Trophoblast cell (in vitro differentiated cells and primary cell): ENCODE data around the gene MACROH2A1.

Source experiments
- DNase-seq, 2 donors: peaks; one replicate each; pipeline ENCODE4 v3.0.0-alpha.2; 2016
- H2AFZ ChIP-seq: 2 replicates; pipeline ENCODE4 v1.6.1; 2013; ENCODE audit warnings: low read length, moderate library complexity, mild to moderate bottlenecking; ENCODE audit not compliant: insufficient read depth, poor library complexity
- H2AK5ac ChIP-seq: 2 replicates; pipeline ENCODE4 v1.6.1; 2013; ENCODE audit warnings: mild to moderate bottlenecking, low read length
- H2BK120ac ChIP-seq: 2 replicates; pipeline ENCODE4 v1.6.1; 2013; ENCODE audit warnings: low read length, mild to moderate bottlenecking, moderate library complexity; ENCODE audit not compliant: insufficient read depth, poor library complexity
- H2BK12ac ChIP-seq: 2 replicates; pipeline ENCODE4 v1.6.1; 2013; ENCODE audit warnings: mild to moderate bottlenecking, low read length, moderate library complexity
- H2BK5ac ChIP-seq: 2 replicates; pipeline ENCODE4 v1.6.1; 2013; ENCODE audit warnings: low read length, low read depth, moderate library complexity, mild to moderate bottlenecking; ENCODE audit not compliant: poor library complexity
- H3K14ac ChIP-seq: 2 replicates; pipeline ENCODE4 v1.6.1; 2013; ENCODE audit warnings: mild to moderate bottlenecking, low read length
- H3K18ac ChIP-seq: 2 replicates; pipeline ENCODE4 v1.6.1; 2013; ENCODE audit warnings: mild to moderate bottlenecking, low read length
- H3K23ac ChIP-seq: 2 replicates; pipeline ENCODE4 v1.6.1; 2013; ENCODE audit warnings: low read length
- H3K27ac ChIP-seq: 2 replicates; pipeline ENCODE4 v1.5.1; 2013; ENCODE audit warnings: low read depth, mild to moderate bottlenecking, inconsistent platforms, low read length, moderate library complexity
- H3K27me3 ChIP-seq: 2 replicates; pipeline ENCODE4 v1.6.1; 2013; ENCODE audit warnings: inconsistent platforms, mild to moderate bottlenecking, low read length, moderate library complexity; ENCODE audit not compliant: insufficient read depth
- H3K36me3 ChIP-seq, 2 experiments: 1 replicate in 1 of 2; 2 replicates in 1 of 2; pipeline ENCODE4 v1.6.1; 2013; ENCODE audit warnings: low read length in 2 of 2, mild to moderate bottlenecking in 2 of 2, moderate library complexity in 1 of 2; ENCODE audit not compliant: insufficient read depth in 2 of 2, control insufficient read depth in 1 of 2
- H3K4ac ChIP-seq: 2 replicates; pipeline ENCODE4 v1.6.1; 2013; ENCODE audit warnings: low read depth, mild to moderate bottlenecking, low read length, moderate library complexity
- H3K4me1 ChIP-seq, 2 experiments: 1 replicate in 1 of 2; 2 replicates in 1 of 2; pipeline ENCODE4 v1.6.1; 2013; ENCODE audit warnings: low read length in 2 of 2, mild to moderate bottlenecking in 2 of 2, moderate library complexity in 1 of 2; ENCODE audit not compliant: insufficient read depth in 2 of 2, control insufficient read depth in 1 of 2
- H3K4me2 ChIP-seq: 2 replicates; pipeline ENCODE4 v1.6.1; 2013; ENCODE audit warnings: inconsistent platforms, mild to moderate bottlenecking, low read length, moderate library complexity
- H3K4me3 ChIP-seq: 2 replicates; pipeline ENCODE4 v1.5.1; 2013; ENCODE audit warnings: mild to moderate bottlenecking, low read depth, low read length, inconsistent platforms
- H3K79me1 ChIP-seq: one replicate; pipeline ENCODE4 v1.6.1; 2013; ENCODE audit warnings: low read length
- H3K79me2 ChIP-seq: 2 replicates; pipeline ENCODE4 v1.6.1; 2013; ENCODE audit warnings: low read length, mild to moderate bottlenecking; ENCODE audit not compliant: control insufficient read depth, insufficient read depth, poor library complexity
- H3K9ac ChIP-seq: 2 replicates; pipeline ENCODE4 v1.6.1; 2013; ENCODE audit warnings: mild to moderate bottlenecking, low read length
- H3K9me3 ChIP-seq: 2 replicates; pipeline ENCODE4 v1.6.1; 2013; ENCODE audit warnings: low read depth, mild to moderate bottlenecking, control low read depth, inconsistent platforms, low read length; ENCODE audit not compliant: insufficient read depth
- H4K12ac ChIP-seq: 2 replicates; pipeline ENCODE4 v1.6.1; 2013; ENCODE audit warnings: low read depth, mild to moderate bottlenecking, low read length, moderate library complexity
- H4K8ac ChIP-seq: 2 replicates; pipeline ENCODE4 v1.6.1; 2013; ENCODE audit warnings: low read depth, mild to moderate bottlenecking, low read length, moderate library complexity
- H4K91ac ChIP-seq: one replicate; pipeline ENCODE4 v1.6.1; 2013; ENCODE audit warnings: low read depth, mild to moderate bottlenecking, low read length, moderate library complexity
- WGBS: extraction: QIAGEN DNeasy Blood & Tissue Kit; methylation state at CpG from one replicate; pipeline ENCODE4 v1.1.7; 2013; ENCODE audit warnings: missing lambda C conversion rate; ENCODE audit not compliant: insufficient read length, insufficient coverage; ENCODE audit errors: extremely low coverage; 5-methylcytosine and 5-hydroxymethylcytosine counted together

Gene MACROH2A1

DNA sequence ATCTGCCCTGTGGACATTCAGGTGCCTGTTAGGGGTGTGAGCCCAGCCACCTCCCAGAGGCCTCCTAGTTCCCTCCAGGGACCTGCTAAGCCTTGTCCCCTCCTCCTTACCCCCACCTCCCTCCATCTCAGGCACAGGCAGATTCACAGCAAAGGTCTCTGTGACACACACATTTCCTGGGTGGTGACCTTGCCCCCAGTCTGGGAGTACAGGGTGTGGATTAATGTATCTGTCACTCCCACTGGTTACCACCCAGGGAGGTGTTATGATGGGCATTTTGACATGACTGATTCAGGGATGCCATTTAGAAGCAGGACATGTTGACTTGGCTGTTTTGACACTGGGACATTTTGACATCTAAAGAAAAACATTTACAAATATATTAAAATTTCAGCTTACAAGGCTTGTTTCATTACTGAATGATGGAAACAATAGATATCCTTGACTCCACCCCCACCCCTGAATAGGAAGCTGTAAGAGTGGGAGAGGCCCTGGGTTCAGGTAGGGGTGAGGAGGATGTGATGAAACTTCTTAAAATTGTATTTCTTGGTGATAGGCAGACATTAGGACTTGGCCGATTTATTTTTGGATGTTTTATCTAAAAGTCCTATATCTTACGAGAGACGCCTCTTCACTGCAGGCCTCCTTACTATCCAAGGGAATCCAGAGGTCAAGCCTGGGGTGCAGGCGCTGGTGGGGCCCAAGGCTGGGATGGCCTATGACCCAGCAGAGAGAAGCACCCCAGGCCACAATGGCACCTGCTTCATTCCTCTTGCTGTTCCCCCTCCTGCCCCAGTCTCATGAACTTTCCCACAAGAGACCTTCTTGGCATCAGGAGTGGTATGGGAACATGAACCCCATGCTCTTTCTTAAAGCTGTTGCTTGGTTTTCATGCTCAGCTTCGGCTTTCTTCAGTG lies 101.9 kb downstream of the MACROH2A1 start:
- WGBS, result no CpG with 5 or more reads among the region's 5 CpGs
- no peak overlapping the region for H3K27ac ChIP-seq
- H3K4me3 ChIP-seq, result no peak overlapping the region

DNA sequence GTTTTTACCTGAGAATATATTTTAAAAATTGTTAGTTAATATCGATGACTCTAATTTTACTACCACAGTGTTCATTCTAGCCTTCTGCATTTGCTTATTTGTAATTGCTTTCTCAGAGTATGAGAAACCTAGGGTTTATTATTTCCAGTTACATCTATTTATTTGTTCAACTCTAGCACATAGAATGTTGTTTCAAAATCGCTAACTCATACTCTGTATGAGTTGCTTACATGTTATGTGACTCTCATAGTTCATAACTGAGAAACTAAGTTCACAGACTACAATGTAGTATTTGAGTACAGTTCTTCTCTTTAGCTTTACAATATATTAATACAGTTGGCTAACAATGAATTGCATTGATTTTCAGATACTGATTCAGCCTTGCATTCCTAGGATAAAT lies 103.2 kb downstream of the MACROH2A1 start:
- no peak overlapping the region for H3K4me3 ChIP-seq
- H4K8ac ChIP-seq, result no peak overlapping the region
- no peak for DNase-seq
- no peaks in the 10 kb centered on the region for H3K79me1 ChIP-seq
- no peak overlapping the region for H2BK12ac ChIP-seq
- H3K9ac ChIP-seq, result no peak overlapping the region
- H3K36me3 ChIP-seq, result no peaks in the 10 kb centered on the region
- H3K27me3 ChIP-seq, result no peaks in the 10 kb centered on the region
- no peak overlapping the region for H3K18ac ChIP-seq
- no peak overlapping the region for H2BK5ac ChIP-seq
- no peak overlapping the region for H2AFZ ChIP-seq
- H3K4me1 ChIP-seq, result no peaks in the 10 kb centered on the region
- no peak overlapping the region for H2AK5ac ChIP-seq
- no peak overlapping the region for H2BK120ac ChIP-seq
- whole genome bisulfite sequencing, result no CpG with 5 or more reads among the region's 2 CpGs
- H3K9me3 ChIP-seq, result no peaks in the 10 kb centered on the region
- no peak overlapping the region for H3K27ac ChIP-seq
- no peak overlapping the region for H3K4ac ChIP-seq
- no peak overlapping the region for H3K4me2 ChIP-seq
- H4K91ac ChIP-seq, result no peak overlapping the region
- no peak overlapping the region for H4K12ac ChIP-seq
- no peak overlapping the region for H3K14ac ChIP-seq
- H3K79me2 ChIP-seq, result no peaks in the 10 kb centered on the region
- no peak overlapping the region for H3K23ac ChIP-seq

More for the DNA sequence above, 101.9 kb downstream of the MACROH2A1 start:
- H3K4me2 ChIP-seq, result no peak overlapping the region
- H3K9ac ChIP-seq, result no peak overlapping the region
- H2AFZ ChIP-seq, result no peak overlapping the region
- no peak for DNase-seq
- no peak overlapping the region for H2BK120ac ChIP-seq
- H3K14ac ChIP-seq, result no peak overlapping the region
- no peak overlapping the region for H2BK5ac ChIP-seq
- no peak overlapping the region for H4K12ac ChIP-seq
- H3K79me2 ChIP-seq, result no peaks in the 10 kb centered on the region
- H2AK5ac ChIP-seq, result no peak overlapping the region
- H3K4me1 ChIP-seq, result no peaks in the 10 kb centered on the region
- no peaks in the 10 kb centered on the region for H3K27me3 ChIP-seq
- H3K4ac ChIP-seq, result no peak overlapping the region
- H4K8ac ChIP-seq, result no peak overlapping the region
- H2BK12ac ChIP-seq, result no peak overlapping the region
- H3K18ac ChIP-seq, result no peak overlapping the region
- H3K79me1 ChIP-seq, result no peaks in the 10 kb centered on the region
- no peak overlapping the region for H3K23ac ChIP-seq
- no peaks in the 10 kb centered on the region for H3K9me3 ChIP-seq
- no peaks in the 10 kb centered on the region for H3K36me3 ChIP-seq
- H4K91ac ChIP-seq, result no peak overlapping the region

DNA sequence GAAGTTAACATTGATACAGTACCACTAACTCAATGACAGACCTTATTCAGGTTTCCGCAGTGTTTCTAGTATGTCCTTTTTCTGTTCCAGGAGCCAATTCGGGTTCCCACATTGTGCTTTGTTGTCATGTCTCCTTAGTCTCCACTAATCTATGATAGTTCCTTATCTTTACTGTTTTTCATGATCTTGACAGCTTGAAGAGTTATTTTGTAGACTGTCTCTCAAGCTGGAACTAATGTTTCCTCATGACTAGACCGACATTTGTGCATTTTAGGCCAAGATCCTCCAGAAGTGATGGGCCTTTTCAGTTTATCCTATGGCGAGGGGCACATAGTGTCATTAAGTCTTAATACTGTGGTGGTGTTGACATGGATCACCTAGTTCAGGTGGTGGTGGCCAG lies 104.2 kb downstream of the MACROH2A1 start:
- Histone ChIP-seq H3K79me1 (no peaks in the 10 kb centered on the region), H3K4ac (no peak overlapping the region), H4K91ac (no peak overlapping the region), H2BK120ac (no peak overlapping the region), H3K4me1 (no peaks in the 10 kb centered on the region), H3K36me3 (no peaks in the 10 kb centered on the region), H3K4me3 (no peak overlapping the region), H2BK12ac (no peak overlapping the region), H3K27me3 (no peaks in the 10 kb centered on the region), H3K9me3 (no peaks in the 10 kb centered on the region), H2BK5ac (no peak overlapping the region), H2AK5ac (no peak overlapping the region), H4K8ac (no peak overlapping the region), H3K14ac (no peak overlapping the region), H3K4me2 (no peak overlapping the region), H3K18ac (no peak overlapping the region), H4K12ac (no peak overlapping the region), H2AFZ (no peak overlapping the region), H3K79me2 (no peaks in the 10 kb centered on the region), H3K23ac (no peak overlapping the region), H3K27ac (no peak overlapping the region), H3K9ac (no peak overlapping the region)
- no peak for DNase-seq
- WGBS, result no CpG with 5 or more reads among the region's 4 CpGs

DNA sequence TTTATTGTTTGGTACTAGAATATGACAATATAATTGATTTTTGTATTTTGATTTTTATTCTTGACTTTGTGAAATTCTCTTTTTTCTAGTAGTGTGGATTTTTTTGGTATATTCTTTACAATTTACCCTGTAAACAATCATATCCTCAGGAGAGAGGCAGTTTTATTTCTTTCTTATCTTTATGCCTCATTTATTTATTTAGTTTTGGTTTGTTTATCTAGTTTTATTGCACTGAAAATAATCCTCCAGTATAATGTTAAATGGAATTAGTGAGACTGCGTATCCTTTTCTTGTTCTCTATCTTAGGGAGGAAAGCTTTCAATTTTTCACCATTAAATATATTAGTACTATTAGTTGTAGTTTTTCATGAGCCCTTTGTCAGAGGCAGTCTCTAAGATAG lies 109.4 kb downstream of the MACROH2A1 start:
- no peak overlapping the region for H2BK120ac ChIP-seq
- H3K9ac ChIP-seq, result no peak overlapping the region
- no peak overlapping the region for H4K91ac ChIP-seq
- no peak overlapping the region for H3K23ac ChIP-seq
- no peak overlapping the region for H3K4me3 ChIP-seq
- H2AFZ ChIP-seq, result no peak overlapping the region
- no peak overlapping the region for H4K8ac ChIP-seq
- H3K4me1 ChIP-seq, result no peaks in the 10 kb centered on the region
- H3K14ac ChIP-seq, result no peak overlapping the region
- H3K79me1 ChIP-seq, result no peaks in the 10 kb centered on the region
- no peaks in the 10 kb centered on the region for H3K27me3 ChIP-seq
- no peak overlapping the region for H2AK5ac ChIP-seq
- H3K79me2 ChIP-seq, result no peaks in the 10 kb centered on the region
- no peak for DNase-seq
- H2BK5ac ChIP-seq, result no peak overlapping the region
- no peak overlapping the region for H3K4ac ChIP-seq
- H3K36me3 ChIP-seq, result no peaks in the 10 kb centered on the region
- H3K9me3 ChIP-seq, result no peaks in the 10 kb centered on the region
- no CpG with 5 or more reads among the region's 1 CpG for WGBS
- H4K12ac ChIP-seq, result no peak overlapping the region
- no peak overlapping the region for H2BK12ac ChIP-seq
- no peak overlapping the region for H3K27ac ChIP-seq
- no peak overlapping the region for H3K18ac ChIP-seq
- no peak overlapping the region for H3K4me2 ChIP-seq
